Measurements from ENCODE around the gene TTLL5.

- TF ChIP-seq POLR2A (IDR thresholded peaks at IDR 0.05) (no peak), CTCF (IDR thresholded peaks at IDR 0.05) (peak in 5 of 7 experiments; percentile 57 to 77 (median 73)), POLR2AphosphoS5 (IDR thresholded peaks at IDR 0.05) (peak in 1 of 3 donors; percentile 27), EP300 (IDR thresholded peaks at IDR 0.05) (no peak)
Observed at GRCh38 chr14:75709207-75709812, 48.3 kb downstream of the TTLL5 start.
